Natural killer cell (primary cell): ENCODE measurements around the gene DGCR2. TPM values are rescaled to one million over a fixed set of nuclear protein-coding genes. Genes with fewer than 3 reads are reported as not detected.

Experiments
- ATAC-seq, 3 donors: fragments of 150-1000 bp in 2 of 3; fragments of 200-7000 bp in 1 of 3; cut with Tn5 transposase; 1 replicate in 1 of 3; 2 replicates in 2 of 3; pipeline ENCODE4 v1.10.0; 2021; ENCODE audit warnings: mild to moderate bottlenecking in 2 of 3, moderate library complexity in 2 of 3
- DNase-seq, 2 donors: peaks; one replicate each; pipeline versions ENCODE4 v3.0.0 to v3.0.0-alpha.2; 2013 to 2021; ENCODE audit warnings: mixed read lengths in 1 of 2
- H3K27ac ChIP-seq: one replicate; pipeline ENCODE4 v1.5.1; 2013; ENCODE audit warnings: mild to moderate bottlenecking, low read length
- H3K27me3 ChIP-seq: one replicate; pipeline ENCODE4 v1.6.1; 2013; ENCODE audit warnings: low read length; ENCODE audit not compliant: control insufficient read depth, insufficient read depth
- H3K36me3 ChIP-seq: one replicate; pipeline ENCODE4 v1.6.1; 2013; ENCODE audit warnings: low read length; ENCODE audit not compliant: control insufficient read depth, insufficient read depth
- H3K4me1 ChIP-seq: one replicate; pipeline ENCODE4 v1.6.1; 2013; ENCODE audit warnings: low read length; ENCODE audit not compliant: control insufficient read depth, insufficient read depth
- H3K4me3 ChIP-seq: one replicate; pipeline ENCODE4 v1.5.1; 2013; ENCODE audit warnings: low read length
- H3K9me3 ChIP-seq: one replicate; pipeline ENCODE4 v1.6.1; 2013; ENCODE audit warnings: low read length; ENCODE audit not compliant: control insufficient read depth, insufficient read depth
- H3K27ac Mint-ChIP-seq, 2 donors: one replicate each; pipeline ENCODE4 v1.8.0; 2022; ENCODE audit warnings: mild to moderate bottlenecking in 2 of 2, mixed read lengths in 2 of 2, moderate library complexity in 1 of 2
- H3K27me3 Mint-ChIP-seq, 2 donors: one replicate each; pipeline ENCODE4 v1.8.0; 2022; ENCODE audit warnings: low read depth in 2 of 2, mixed read lengths in 2 of 2
- H3K36me3 Mint-ChIP-seq: one replicate; pipeline ENCODE4 v1.8.0; 2022; ENCODE audit warnings: mixed read lengths
- H3K4me1 Mint-ChIP-seq, 2 donors: one replicate each; pipeline ENCODE4 v1.8.0; 2022; ENCODE audit warnings: mixed read lengths in 2 of 2
- H3K4me3 Mint-ChIP-seq: one replicate; pipeline ENCODE4 v1.8.0; 2022; ENCODE audit warnings: mild to moderate bottlenecking, moderate library complexity, mixed read lengths
- H3K9me3 Mint-ChIP-seq, 2 donors: one replicate each; pipeline ENCODE4 v1.8.0; 2022; ENCODE audit warnings: mixed read lengths in 2 of 2
- WGBS: methylation state at CpG from one replicate; pipeline ENCODE4 v1.1.7; 2013; ENCODE audit warnings: missing lambda C conversion rate; ENCODE audit not compliant: insufficient coverage; 5-methylcytosine and 5-hydroxymethylcytosine counted together
- intact Hi-C: fragments of 100-400 bp; cut with micrococcal nuclease; formaldehyde crosslinking; loops from one replicate; pipeline ENCODE4 v1.14.2; 2022
- total RNA-seq, 4 donors: library from RNA; stranded (reverse); fragments of 120-200 nt in 1 of 4; gene quantifications; one replicate each; pipeline versions ENCODE4 v1.2.3 to v1.2.4, GENCODE V29; 2013 to 2022
- TF ChIP-seq, protein P1 (sequence below): fragments of 200-600 bp; IDR thresholded peaks from one replicate; pipeline ENCODE4 v1.8.0; 2022; ENCODE audit warnings: antibody characterized with exemption

DGCR2 gene
- total RNA-seq, 3 donors from 2014 or later (not counting 1 experiment from before 2014, with no cell fraction given): 27.5 to 44.1 (median 41.3) TPM

DNA sequence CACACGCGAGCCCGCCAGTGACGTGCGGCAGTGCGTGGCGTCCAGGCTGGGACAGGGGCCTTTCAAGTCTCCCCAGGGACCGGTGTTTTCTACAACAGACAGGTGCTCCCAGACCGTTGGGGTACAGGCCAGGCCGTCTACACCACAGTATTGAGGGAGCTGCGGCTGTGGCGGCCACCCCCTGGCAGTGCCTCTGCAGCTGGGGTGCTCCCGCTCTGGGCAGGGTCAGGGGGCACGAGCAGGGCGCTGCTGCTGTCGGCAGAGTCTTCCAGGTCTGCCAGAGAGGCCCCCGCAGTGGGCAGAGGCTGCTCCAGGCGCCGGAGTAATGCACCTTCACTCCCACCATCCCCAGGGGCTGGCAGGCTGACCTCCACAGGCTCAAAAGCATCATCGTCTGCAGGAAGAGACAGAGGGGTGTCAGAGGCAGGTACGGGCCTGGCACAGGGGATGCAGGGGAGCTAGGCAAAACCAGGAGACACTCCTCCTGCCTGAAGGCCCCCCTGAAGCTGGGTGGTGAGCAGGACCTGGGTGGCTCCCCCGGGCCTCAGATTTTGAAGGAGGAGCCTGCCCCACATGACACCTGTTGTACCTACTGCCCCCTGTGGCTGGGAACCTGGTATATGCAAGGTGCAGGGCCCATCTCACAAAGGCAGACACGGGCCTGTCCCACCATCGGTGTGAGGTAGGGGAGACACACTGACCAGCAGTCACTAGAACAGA is 83.3 kb downstream of the DGCR2 start:
- Histone ChIP-seq H3K4me1 (no peaks in the 10 kb centered on the region), H3K9me3 (no peaks in the 10 kb centered on the region), H3K27me3 (no peaks in the 10 kb centered on the region), H3K4me3 (no peak overlapping the region), H3K27ac (no peak overlapping the region), H3K36me3 (peaks cover 59% of the 10 kb centered on the region)
- intact Hi-C loops: no loop called here
- no peak for DNase-seq
- Mint-ChIP-seq H3K4me1 (peaks cover 0 to 5% of the 10 kb centered on the region in 2 donors), H3K4me3 (no peak overlapping the region), H3K27me3 (no peaks in the 10 kb centered on the region), H3K9me3 (no peaks in the 10 kb centered on the region), H3K27ac (no peak overlapping the region), H3K36me3 (peaks cover 8% of the 10 kb centered on the region)
- 94% methylated on average over 24 of the region's 24 CpGs for WGBS
- TF ChIP-seq, protein P1, sequence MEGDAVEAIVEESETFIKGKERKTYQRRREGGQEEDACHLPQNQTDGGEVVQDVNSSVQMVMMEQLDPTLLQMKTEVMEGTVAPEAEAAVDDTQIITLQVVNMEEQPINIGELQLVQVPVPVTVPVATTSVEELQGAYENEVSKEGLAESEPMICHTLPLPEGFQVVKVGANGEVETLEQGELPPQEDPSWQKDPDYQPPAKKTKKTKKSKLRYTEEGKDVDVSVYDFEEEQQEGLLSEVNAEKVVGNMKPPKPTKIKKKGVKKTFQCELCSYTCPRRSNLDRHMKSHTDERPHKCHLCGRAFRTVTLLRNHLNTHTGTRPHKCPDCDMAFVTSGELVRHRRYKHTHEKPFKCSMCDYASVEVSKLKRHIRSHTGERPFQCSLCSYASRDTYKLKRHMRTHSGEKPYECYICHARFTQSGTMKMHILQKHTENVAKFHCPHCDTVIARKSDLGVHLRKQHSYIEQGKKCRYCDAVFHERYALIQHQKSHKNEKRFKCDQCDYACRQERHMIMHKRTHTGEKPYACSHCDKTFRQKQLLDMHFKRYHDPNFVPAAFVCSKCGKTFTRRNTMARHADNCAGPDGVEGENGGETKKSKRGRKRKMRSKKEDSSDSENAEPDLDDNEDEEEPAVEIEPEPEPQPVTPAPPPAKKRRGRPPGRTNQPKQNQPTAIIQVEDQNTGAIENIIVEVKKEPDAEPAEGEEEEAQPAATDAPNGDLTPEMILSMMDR: no peak
- ATAC-seq: no peak

GRCh38 chr22:19038164-19038546 is 84.1 kb downstream of the DGCR2 start:
- intact Hi-C loops: no loop called here
- Histone ChIP-seq H3K27me3 (no peaks in the 10 kb centered on the region), H3K4me1 (no peaks in the 10 kb centered on the region), H3K36me3 (peaks cover 52% of the 10 kb centered on the region), H3K4me3 (no peak overlapping the region), H3K27ac (no peak overlapping the region), H3K9me3 (no peaks in the 10 kb centered on the region)
- DNase-seq (no peak), ATAC-seq (no peak)
- no peaks in the 10 kb centered on the region for H3K27me3 Mint-ChIP-seq
- TF ChIP-seq, protein P1: no peak
- no peak overlapping the region for H3K27ac Mint-ChIP-seq
- no peak overlapping the region for H3K4me3 Mint-ChIP-seq
- peaks cover 0 to 5% of the 10 kb centered on the region in 2 donors for H3K4me1 Mint-ChIP-seq
- H3K36me3 Mint-ChIP-seq: peaks cover 8% of the 10 kb centered on the region
- H3K9me3 Mint-ChIP-seq: no peaks in the 10 kb centered on the region
- WGBS: 93% methylated on average over 5 of the region's 5 CpGs

GRCh38 chr22:19037282-19038163 is 84.7 kb downstream of the DGCR2 start:
- WGBS: 94% methylated on average over 17 of the region's 17 CpGs
- Histone ChIP-seq H3K4me3 (no peak overlapping the region), H3K36me3 (peaks cover 46% of the 10 kb centered on the region), H3K27ac (no peak overlapping the region), H3K4me1 (no peaks in the 10 kb centered on the region), H3K9me3 (no peaks in the 10 kb centered on the region), H3K27me3 (no peaks in the 10 kb centered on the region)
- Mint-ChIP-seq H3K27me3 (no peaks in the 10 kb centered on the region), H3K4me3 (no peak overlapping the region), H3K4me1 (peaks cover 0 to 5% of the 10 kb centered on the region in 2 donors), H3K36me3 (peaks cover 8% of the 10 kb centered on the region), H3K9me3 (no peaks in the 10 kb centered on the region), H3K27ac (peak overlapping the region in 1 of 2 donors; percentile 4)
- TF ChIP-seq, protein P1: no peak
- DNase-seq: no peak
- ATAC-seq: no peak
- intact Hi-C loops: no loop called here
